Spleen (tissue), 11 donors: Measurements from ENCODE around the gene RXFP1. TPM values are rescaled to one million over a fixed set of nuclear protein-coding genes. Genes with fewer than 3 reads are reported as not detected.

ENCODE experiments used
- DNase-seq: peaks from one replicate; pipeline ENCODE4 v3.0.0-alpha.2; 2020
- H3K27ac ChIP-seq, 8 donors: fragments of 200-600 bp; sonication (generic) in 7 of 8; 1 replicate in 4 of 8; 2 replicates in 4 of 8; pipeline versions ENCODE4 v1.5.0 to v1.8.0; 2016 to 2021; ENCODE audit warnings: inconsistent platforms in 4 of 8, mild to moderate bottlenecking in 4 of 8, moderate library complexity in 1 of 8
- H3K27me3 ChIP-seq, 7 donors: fragments of 200-600 bp; sonication (generic) in 6 of 7; replicated peaks in 1 of 7; 1 replicate in 4 of 7; 2 replicates in 3 of 7; pipeline versions ENCODE4 v1.5.0 to v1.8.0; 2016 to 2021; ENCODE audit warnings: inconsistent platforms in 3 of 7, mild to moderate bottlenecking in 1 of 7
- H3K36me3 ChIP-seq, 6 donors: fragments of 200-600 bp; sonication (generic) in 5 of 6; 1 replicate in 4 of 6; 2 replicates in 2 of 6; pipeline versions ENCODE4 v1.5.0 to v1.8.0; 2016 to 2021; ENCODE audit warnings: inconsistent platforms in 2 of 6
- H3K4me1 ChIP-seq, 6 donors: fragments of 200-600 bp; sonication (generic) in 5 of 6; 1 replicate in 3 of 6; 2 replicates in 3 of 6; pipeline versions ENCODE4 v1.5.0 to v1.8.0; 2016 to 2021; ENCODE audit warnings: inconsistent platforms in 3 of 6
- H3K4me3 ChIP-seq, 8 donors: fragments of 200-600 bp; sonication (generic) in 7 of 8; 1 replicate in 4 of 8; 2 replicates in 4 of 8; pipeline versions ENCODE4 v1.5.0 to v1.8.0; 2016 to 2021; ENCODE audit warnings: inconsistent platforms in 4 of 8, mild to moderate bottlenecking in 4 of 8, moderate library complexity in 2 of 8
- H3K9me3 ChIP-seq, 8 donors: fragments of 200-600 bp; sonication (generic) in 7 of 8; 1 replicate in 4 of 8; 2 replicates in 4 of 8; pipeline versions ENCODE4 v1.5.0 to v1.8.0; 2016 to 2021; ENCODE audit warnings: inconsistent platforms in 4 of 8
- CTCF ChIP-seq, 11 experiments: fragments of 200-600 bp in 7 of 11; fragments of 450-650 bp in 4 of 11; sonication (generic) in 4 of 11; IDR thresholded peaks in 8 of 11; conservative IDR thresholded peaks in 3 of 11; 1 replicate in 7 of 11; 2 replicates in 4 of 11; pipeline versions ENCODE4 v1.4.0 to v1.8.0; 2016 to 2021; ENCODE audit warnings: antibody characterized with exemption in 11 of 11, inconsistent platforms in 4 of 11, mild to moderate bottlenecking in 1 of 11
- POLR2A ChIP-seq, 3 donors: fragments of 450-650 bp; IDR thresholded peaks; one replicate each; pipeline ENCODE4 v1.5.1; 2017; ENCODE audit warnings: antibody characterized with exemption in 3 of 3, mild to moderate bottlenecking in 1 of 3
- POLR2AphosphoS5 ChIP-seq, 3 donors: sonication (generic); formaldehyde crosslinking; IDR thresholded peaks; one replicate each; pipeline ENCODE4 v1.5.1; 2017; ENCODE audit warnings: antibody characterized with exemption in 3 of 3
- WGBS, 5 donors: extraction: QIAGEN DNeasy Blood & Tissue Kit in 3 of 5; methylation state at CpG; one replicate each; pipeline versions ENCODE4 v1.1.5 to v1.1.7; 2013 to 2018; 5-methylcytosine and 5-hydroxymethylcytosine counted together
- intact Hi-C: fragments of 100-400 bp; cut with DNase I; formaldehyde crosslinking; loops from one replicate; pipeline ENCODE4 v1.15.0; 2023; ENCODE audit warnings: low total_unique reads
- polyA plus RNA-seq, 3 donors: library from polyadenylated mRNA; stranded (reverse); fragments of 200-250 nt; gene quantifications; one replicate each; pipeline ENCODE4 v1.2.1, GENCODE V29; 2013
- total RNA-seq, 7 donors: library from RNA; depleted of rRNA in 3 of 7; stranded (reverse); fragments of >200 nt in 3 of 7; fragmentation: NEBNext Ultra II Directional in 4 of 7; extraction: Animal tissue kit (Norgen Biotek cat#: 25700) in 4 of 7; gene quantifications; one replicate each; pipeline versions ENCODE4 v1.1.0 to v1.2.1, GENCODE V29; 2016 to 2021
- donor health status: healthy with polysubstance abuse.
- donor health status: DM: no; HTN: no; CAD: no; lungs with moderate emphysema.
- donor health status: DM: no; HTN: no; CAD: no.
- donor health status: Bipolar disorder and iron deficiency.
- donor health status: healthy.
- donor health status: DM: no; HTN: no; CAD: no.
- donor health status: DM: yes; HTN: yes; CAD: no.

The RXFP1 gene
- total and polyA plus RNA-seq, 10 donors = 0.03 to 0.39 (median 0.12) TPM; not detected in 2

- intact Hi-C loops = no loop called here
- 85 to 95% (median 92%) methylated on average over 3 of the region's 3 CpGs for WGBS, 5 donors
- no peak overlapping the region for H3K4me3 ChIP-seq
- DNase-seq = no peak
- no peaks in the 10 kb centered on the region for H3K9me3 ChIP-seq
- H3K27me3 ChIP-seq = no peaks in the 10 kb centered on the region
- H3K27ac ChIP-seq = no peak overlapping the region
- no peak for TF ChIP-seq POLR2A (IDR thresholded peaks at IDR 0.05)
- no peak for TF ChIP-seq CTCF (IDR thresholded peaks at IDR 0.05 in 8 of 11, conservative IDR thresholded peaks at IDR 0.05 in 3 of 11)
- TF ChIP-seq POLR2AphosphoS5 (IDR thresholded peaks at IDR 0.05) = no peak
- H3K36me3 ChIP-seq = no peaks in the 10 kb centered on the region
- H3K4me1 ChIP-seq = peaks cover 12 to 39% (median 26%) of the 10 kb centered on the region in 6 donors
Observed at GRCh38 chr4:158673633-158674032, 152.0 kb downstream of the RXFP1 start.

DNA sequence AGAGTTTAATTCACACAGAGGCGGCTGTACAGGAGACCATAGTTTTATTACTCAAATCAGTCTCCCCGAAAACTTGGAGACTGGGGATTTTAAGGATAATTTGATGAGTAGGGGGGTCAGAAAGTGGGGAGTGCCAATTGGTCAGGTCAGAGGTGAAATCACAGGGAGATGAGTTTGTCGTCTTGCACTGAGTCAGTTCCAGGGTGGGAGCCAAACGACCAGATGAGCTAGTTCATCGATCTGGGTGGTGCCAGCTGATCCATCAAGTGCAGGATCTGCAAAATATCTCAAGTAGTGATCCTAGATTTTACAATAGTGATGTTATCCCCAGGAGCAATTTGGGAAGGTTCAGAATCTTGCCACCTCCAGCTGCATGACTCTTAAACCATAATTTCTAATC, 154.4 kb downstream of the RXFP1 start:
- no peak overlapping the region for H3K4me3 ChIP-seq
- H3K36me3 ChIP-seq = peaks cover 0 to 13% (median 0%) of the 10 kb centered on the region in 6 donors
- intact Hi-C loops = no loop called here
- H3K27ac ChIP-seq = no peak overlapping the region
- H3K9me3 ChIP-seq = no peaks in the 10 kb centered on the region
- no peak for DNase-seq
- no peaks in the 10 kb centered on the region for H3K27me3 ChIP-seq
- peaks cover 5 to 27% (median 16%) of the 10 kb centered on the region in 6 donors for H3K4me1 ChIP-seq
- TF ChIP-seq POLR2AphosphoS5 (IDR thresholded peaks at IDR 0.05) (no peak), CTCF (IDR thresholded peaks at IDR 0.05 in 8 of 11, conservative IDR thresholded peaks at IDR 0.05 in 3 of 11) (no peak), POLR2A (IDR thresholded peaks at IDR 0.05) (no peak)
- 87 to 94% (median 90%) methylated on average over 5 of the region's 5 CpGs for WGBS, 5 donors

GRCh38 chr4:158678767-158679166, 157.1 kb downstream of the RXFP1 start:
- H3K27ac ChIP-seq = no peak overlapping the region
- no peak for TF ChIP-seq CTCF (IDR thresholded peaks at IDR 0.05 in 8 of 11, conservative IDR thresholded peaks at IDR 0.05 in 3 of 11)
- TF ChIP-seq POLR2A (IDR thresholded peaks at IDR 0.05) = no peak
- TF ChIP-seq POLR2AphosphoS5 (IDR thresholded peaks at IDR 0.05) = no peak
- H3K27me3 ChIP-seq = no peaks in the 10 kb centered on the region
- H3K4me3 ChIP-seq = no peak overlapping the region
- no peaks in the 10 kb centered on the region for H3K9me3 ChIP-seq
- 93 to 98% (median 98%) methylated on average over 2 of the region's 2 CpGs for WGBS, 5 donors
- H3K4me1 ChIP-seq = peaks cover 0 to 9% (median 2%) of the 10 kb centered on the region in 6 donors
- intact Hi-C loops = no loop called here
- peaks cover 0 to 36% (median 10%) of the 10 kb centered on the region in 6 donors for H3K36me3 ChIP-seq
- DNase-seq = no peak

DNA sequence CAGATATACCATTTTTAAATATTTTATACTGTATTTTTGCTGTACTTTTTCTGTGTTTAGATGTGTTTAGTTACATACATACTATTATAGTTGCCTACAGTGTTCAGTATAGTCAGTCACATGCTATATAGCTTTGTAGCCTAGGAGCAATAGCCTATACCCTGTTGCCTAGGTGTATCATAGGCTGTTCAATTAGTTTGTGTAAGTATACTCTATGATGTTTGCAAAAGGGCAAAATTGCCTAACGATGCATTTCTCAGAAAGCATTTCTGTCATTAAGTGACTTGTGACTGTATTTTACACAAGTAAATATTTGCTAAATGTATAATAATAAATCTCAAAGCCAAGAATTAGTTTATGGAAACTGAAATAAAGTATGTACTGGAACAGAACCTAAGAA, 159.9 kb downstream of the RXFP1 start:
- no peak for TF ChIP-seq CTCF (IDR thresholded peaks at IDR 0.05 in 8 of 11, conservative IDR thresholded peaks at IDR 0.05 in 3 of 11)
- TF ChIP-seq POLR2A (IDR thresholded peaks at IDR 0.05) = no peak
- no peak for TF ChIP-seq POLR2AphosphoS5 (IDR thresholded peaks at IDR 0.05)
- intact Hi-C loops = no loop called here
- Histone ChIP-seq H3K9me3 (no peaks in the 10 kb centered on the region), H3K4me1 (no peaks in the 10 kb centered on the region), H3K27me3 (no peaks in the 10 kb centered on the region), H3K27ac (no peak overlapping the region), H3K36me3 (peaks cover 0 to 64% (median 20%) of the 10 kb centered on the region in 6 donors), H3K4me3 (no peak overlapping the region)
- no peak for DNase-seq
- WGBS, 5 donors = 83 to 96% (median 94%) methylated on average over 1 of the region's 1 CpG
